NCI-H82 (cell line): ENCODE measurements around the gene TDRKH.

Experiments used
- DNase-seq: peaks from one replicate; lab custom pipeline; 2025; lab: John Stamatoyannopoulos, UW

The TDRKH gene

GRCh38 chr1:151822404-151822803, 32.1 kb upstream of the TDRKH start:
- peak; percentile 19 for DNase-seq

- DNase-seq, result no peak
Observed at GRCh38 chr1:151820940-151821339, 30.6 kb upstream of the TDRKH start.

- DNase-seq, result no peak
Observed at GRCh38 chr1:151819976-151820623, 29.8 kb upstream of the TDRKH start.

GRCh38 chr1:151819227-151819835, 29.0 kb upstream of the TDRKH start:
- no peak for DNase-seq

- DNase-seq, result no peak
Observed at GRCh38 chr1:151817353-151817730, 27.0 kb upstream of the TDRKH start.

GRCh38 chr1:151816548-151817352, 26.4 kb upstream of the TDRKH start:
- no peak for DNase-seq

- DNase-seq, result no peak
Observed at GRCh38 chr1:151815716-151816327, 25.5 kb upstream of the TDRKH start.

- no peak for DNase-seq
Observed at GRCh38 chr1:151814971-151815545, 24.8 kb upstream of the TDRKH start.

GRCh38 chr1:151814426-151814825, 24.1 kb upstream of the TDRKH start:
- no peak for DNase-seq

- DNase-seq, result no peak
Observed at GRCh38 chr1:151813271-151813977, 23.1 kb upstream of the TDRKH start.

- no peak for DNase-seq
Observed at GRCh38 chr1:151811181-151811580, 20.9 kb upstream of the TDRKH start.

GRCh38 chr1:151809985-151810556, 19.8 kb upstream of the TDRKH start:
- DNase-seq, result no peak

- DNase-seq, result no peak
Observed at GRCh38 chr1:151809290-151809984, 19.1 kb upstream of the TDRKH start.

GRCh38 chr1:151807766-151808165, 17.5 kb upstream of the TDRKH start:
- peak; percentile 28 for DNase-seq

GRCh38 chr1:151807131-151807530, 16.8 kb upstream of the TDRKH start:
- DNase-seq, result no peak

- peak; percentile 24 for DNase-seq
Observed at GRCh38 chr1:151806170-151806569, 15.9 kb upstream of the TDRKH start.

- DNase-seq, result no peak
Observed at GRCh38 chr1:151805066-151805820, 14.9 kb upstream of the TDRKH start, which contains the start of gene LINGO4. TSS of gene LINGO4 (minus strand) at chr1:151805419. CDS start at chr1:151802704, 2,715 bp downstream.

- no peak for DNase-seq
Observed at GRCh38 chr1:151803915-151804314, 13.6 kb upstream of the TDRKH start.

GRCh38 chr1:151803164-151803563, 12.9 kb upstream of the TDRKH start:
- DNase-seq, result no peak

GRCh38 chr1:151802372-151802771, 12.1 kb upstream of the TDRKH start:
- no peak for DNase-seq
